ENCODE data around the gene TMEM163.
"Not testable (repeated sequence)": the region's sequence is repeated elsewhere in the genome, so short reads cannot be mapped to it uniquely, and the experiment has no call there.

- TF ChIP-seq FOS (IDR thresholded peaks at IDR 0.05; ENCODE audit: borderline replicate concordance, insufficient read depth, low read length); POLR2A (IDR thresholded peaks at IDR 0.05; ENCODE audit: low read depth, low read length); POLR2AphosphoS5 (IDR thresholded peaks at IDR 0.05; ENCODE audit: insufficient read depth, low read depth, low read length): not testable (repeated sequence)
These were observed 33.2 kb upstream of the TMEM163 start for GRCh38 chr2:134751981-134752380.
